RWPE2 (cell line): ENCODE measurements around the gene ROBO2.

Experiments used
- ATAC-seq: fragments of 200-7000 bp; cut with Tn5 transposase; 3 replicates; pipeline ENCODE4 v1.9.1; 2021; ENCODE audit warnings: low read depth
- DNase-seq: peaks from one replicate; pipeline ENCODE4 v3.0.0-alpha.2; 2020; ENCODE audit warnings: low spot score
- H3K27ac ChIP-seq: fragments of 450-650 bp; 2 replicates; pipeline ENCODE4 v1.5.1; 2017; ENCODE audit warnings: mild to moderate bottlenecking; ENCODE audit not compliant: poor library complexity, severe bottlenecking
- H3K27me3 ChIP-seq: fragments of 250-450 bp; sonication (Bioruptor Pico); 2 replicates; pipeline ENCODE4 v1.5.1; 2021; ENCODE audit warnings: mild to moderate bottlenecking, moderate library complexity; ENCODE audit not compliant: insufficient read depth, poor library complexity, severe bottlenecking
- H3K36me3 ChIP-seq: fragments of 250-450 bp; sonication (Bioruptor Pico); 2 replicates; pipeline ENCODE4 v1.5.1; 2020; ENCODE audit warnings: low read depth, mild to moderate bottlenecking, moderate library complexity
- H3K4me1 ChIP-seq: fragments of 250-450 bp; sonication (Bioruptor Pico); 2 replicates; pipeline ENCODE4 v1.5.1; 2021; ENCODE audit warnings: mild to moderate bottlenecking, moderate library complexity; ENCODE audit not compliant: insufficient read depth, poor library complexity, severe bottlenecking
- H3K4me3 ChIP-seq: fragments of 250-450 bp; sonication (Bioruptor Pico); 2 replicates; pipeline ENCODE4 v1.5.1; 2021; ENCODE audit warnings: mild to moderate bottlenecking, moderate library complexity; ENCODE audit not compliant: severe bottlenecking
- H3K9me3 ChIP-seq: fragments of 250-450 bp; sonication (Bioruptor Pico); 2 replicates; pipeline ENCODE4 v1.5.1; 2021; ENCODE audit warnings: mild to moderate bottlenecking, moderate library complexity; ENCODE audit not compliant: severe bottlenecking
- TF ChIP-seq, protein P1 (sequence below): fragments of 450-650 bp; IDR thresholded peaks from one replicate; pipeline ENCODE4 v1.5.1; 2017; ENCODE audit warnings: mild to moderate bottlenecking, moderate library complexity; ENCODE audit not compliant: poor library complexity, severe bottlenecking

Gene ROBO2

DNA sequence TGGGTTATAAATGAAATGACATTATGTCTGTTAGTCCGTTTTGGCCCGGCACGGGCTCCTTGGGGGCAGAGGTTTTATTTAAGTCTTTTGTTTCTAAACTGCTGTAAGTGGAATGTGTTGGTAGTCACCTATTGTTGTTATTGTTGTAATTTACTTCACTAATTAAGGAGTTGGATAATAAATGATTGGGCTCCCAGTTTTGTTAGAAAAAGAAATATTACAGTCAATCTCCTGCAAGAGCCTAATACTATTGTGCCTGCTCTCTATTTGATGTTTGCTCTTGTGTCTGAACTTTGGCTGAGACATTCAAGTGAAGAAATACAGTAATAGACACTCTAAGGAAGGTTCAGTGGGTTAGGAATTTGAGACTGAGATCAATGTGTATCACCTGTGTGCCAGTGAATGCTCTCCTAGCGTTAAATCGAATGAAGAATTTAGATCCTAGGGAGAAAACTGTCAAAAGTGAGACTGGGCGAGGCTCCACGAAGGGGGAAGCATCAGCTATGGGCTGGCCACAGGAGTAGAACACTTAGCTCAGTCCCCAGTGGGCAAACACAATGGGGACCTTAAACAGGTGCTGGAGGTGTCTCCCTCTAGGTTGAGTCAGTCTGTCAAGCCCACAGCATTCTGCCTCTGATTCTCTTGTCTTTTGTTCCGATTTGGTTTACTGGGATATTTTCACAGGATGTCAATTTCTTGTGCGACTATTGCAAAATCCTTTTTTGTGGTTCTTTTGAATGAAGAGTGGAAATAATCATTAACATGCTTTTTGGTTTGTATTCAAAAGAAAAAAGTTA is 1.2 kb downstream of the ROBO2 start:
- Histone ChIP-seq H3K9me3 (no peaks in the 10 kb centered on the region), H3K36me3 (no peaks in the 10 kb centered on the region), H3K27me3 (peaks cover 68% of the 10 kb centered on the region), H3K4me1 (peaks cover 8% of the 10 kb centered on the region), H3K27ac (no peak overlapping the region), H3K4me3 (no peak overlapping the region)
- TF ChIP-seq, protein P1, sequence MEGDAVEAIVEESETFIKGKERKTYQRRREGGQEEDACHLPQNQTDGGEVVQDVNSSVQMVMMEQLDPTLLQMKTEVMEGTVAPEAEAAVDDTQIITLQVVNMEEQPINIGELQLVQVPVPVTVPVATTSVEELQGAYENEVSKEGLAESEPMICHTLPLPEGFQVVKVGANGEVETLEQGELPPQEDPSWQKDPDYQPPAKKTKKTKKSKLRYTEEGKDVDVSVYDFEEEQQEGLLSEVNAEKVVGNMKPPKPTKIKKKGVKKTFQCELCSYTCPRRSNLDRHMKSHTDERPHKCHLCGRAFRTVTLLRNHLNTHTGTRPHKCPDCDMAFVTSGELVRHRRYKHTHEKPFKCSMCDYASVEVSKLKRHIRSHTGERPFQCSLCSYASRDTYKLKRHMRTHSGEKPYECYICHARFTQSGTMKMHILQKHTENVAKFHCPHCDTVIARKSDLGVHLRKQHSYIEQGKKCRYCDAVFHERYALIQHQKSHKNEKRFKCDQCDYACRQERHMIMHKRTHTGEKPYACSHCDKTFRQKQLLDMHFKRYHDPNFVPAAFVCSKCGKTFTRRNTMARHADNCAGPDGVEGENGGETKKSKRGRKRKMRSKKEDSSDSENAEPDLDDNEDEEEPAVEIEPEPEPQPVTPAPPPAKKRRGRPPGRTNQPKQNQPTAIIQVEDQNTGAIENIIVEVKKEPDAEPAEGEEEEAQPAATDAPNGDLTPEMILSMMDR, result no peak
- DNase-seq (no peak), ATAC-seq (no peak)

DNA sequence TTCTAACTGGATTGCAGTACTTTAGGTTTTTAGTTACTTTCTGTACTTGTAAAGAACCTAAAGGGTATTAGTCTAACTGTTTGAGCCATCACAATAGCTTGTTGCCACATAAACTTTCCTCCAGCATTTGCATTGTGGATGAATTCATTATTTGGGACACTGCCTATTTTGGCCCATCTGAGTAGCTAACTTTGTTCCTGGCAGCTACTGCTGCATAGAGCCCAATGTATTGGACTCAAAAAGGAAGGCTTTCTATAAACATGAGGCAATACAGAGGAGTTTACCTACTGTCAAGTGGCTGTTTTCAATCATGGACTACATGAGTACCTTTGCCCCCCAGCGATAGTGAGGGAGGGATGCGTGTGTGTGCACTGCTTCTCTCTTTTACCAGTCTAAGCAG is 1.9 kb downstream of the ROBO2 start:
- DNase-seq, result no peak

DNA sequence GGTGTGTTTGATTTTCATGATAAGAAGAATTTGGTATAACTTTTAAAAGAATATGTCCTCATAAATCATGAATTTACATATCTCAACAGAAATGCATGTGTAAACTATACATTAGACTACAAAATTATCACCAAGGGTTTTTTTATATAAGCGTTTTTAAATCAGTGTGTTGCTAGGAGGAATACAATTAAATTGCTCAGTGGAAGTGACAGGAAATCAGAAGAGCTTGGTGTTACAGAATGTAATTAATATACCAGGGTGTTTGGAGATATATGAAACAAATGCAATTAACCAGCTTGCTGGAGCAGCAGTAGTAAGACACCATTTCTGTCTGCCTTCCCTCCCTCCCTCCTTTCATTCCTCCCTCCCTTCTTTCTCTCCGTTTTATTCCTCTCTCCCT is 2.4 kb downstream of the ROBO2 start:
- peaks cover 60% of the 10 kb centered on the region for H3K27me3 ChIP-seq
- no peaks in the 10 kb centered on the region for H3K9me3 ChIP-seq
- no peaks in the 10 kb centered on the region for H3K36me3 ChIP-seq
- peaks cover 8% of the 10 kb centered on the region for H3K4me1 ChIP-seq
- no peak overlapping the region for H3K4me3 ChIP-seq
- H3K27ac ChIP-seq, result no peak overlapping the region
- ATAC-seq (no peak), DNase-seq (no peak)
- TF ChIP-seq, protein P1, result no peak

More for the DNA sequence above, 1.9 kb downstream of the ROBO2 start:
- H3K27ac ChIP-seq, result no peak overlapping the region
- TF ChIP-seq, protein P1, result no peak
- no peak overlapping the region for H3K4me3 ChIP-seq
- H3K27me3 ChIP-seq, result peaks cover 64% of the 10 kb centered on the region
- no peak for ATAC-seq
- peaks cover 8% of the 10 kb centered on the region for H3K4me1 ChIP-seq
- no peaks in the 10 kb centered on the region for H3K36me3 ChIP-seq
- H3K9me3 ChIP-seq, result no peaks in the 10 kb centered on the region

DNA sequence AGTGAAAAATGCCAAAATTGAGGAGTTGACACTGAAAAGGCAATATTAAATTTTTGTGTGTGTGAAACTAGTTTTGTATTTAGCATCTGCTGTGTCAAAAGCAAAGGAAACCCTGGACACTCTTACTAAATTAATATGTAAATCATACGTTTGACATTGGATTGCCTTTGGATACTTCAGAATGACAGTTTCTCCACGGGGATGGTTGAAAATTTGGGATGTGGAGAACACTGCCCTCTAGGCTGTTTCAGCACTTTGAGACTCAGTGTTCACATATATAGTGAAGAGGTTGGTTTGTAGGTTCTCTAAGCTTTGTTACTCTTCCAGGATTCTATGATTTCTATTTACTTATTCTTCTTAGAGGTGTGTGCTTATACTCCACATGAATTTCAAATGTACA is 3.0 kb downstream of the ROBO2 start:
- TF ChIP-seq, protein P1, result peak; percentile 45
- H3K27ac ChIP-seq, result no peak overlapping the region

DNA sequence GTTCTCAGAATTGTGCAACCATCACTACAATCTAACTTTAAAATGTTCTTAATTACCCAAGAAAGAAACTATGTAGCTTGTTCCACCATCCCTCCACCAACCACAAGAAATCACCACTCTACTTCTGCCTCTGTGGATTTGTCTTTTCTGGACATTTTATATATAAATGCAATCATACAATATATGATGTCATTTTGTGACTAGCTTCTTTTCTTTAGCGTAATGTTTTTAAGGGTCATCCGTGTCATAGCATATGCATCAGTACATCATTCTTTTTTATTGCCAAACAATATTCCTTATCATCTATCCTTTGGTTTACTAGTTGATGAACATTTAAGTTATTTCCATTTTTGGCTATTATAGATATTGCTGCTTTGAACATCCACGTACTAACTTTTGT is 5.8 kb downstream of the ROBO2 start:
- no peaks in the 10 kb centered on the region for H3K36me3 ChIP-seq
- no peak for DNase-seq
- TF ChIP-seq, protein P1, result no peak
- peaks cover 27% of the 10 kb centered on the region for H3K27me3 ChIP-seq
- ATAC-seq, result no peak
- H3K4me3 ChIP-seq, result no peak overlapping the region
- H3K9me3 ChIP-seq, result no peaks in the 10 kb centered on the region
- no peaks in the 10 kb centered on the region for H3K4me1 ChIP-seq
- H3K27ac ChIP-seq, result no peak overlapping the region

More for the DNA sequence above, 3.0 kb downstream of the ROBO2 start:
- Histone ChIP-seq H3K4me3 (no peak overlapping the region), H3K4me1 (peaks cover 8% of the 10 kb centered on the region), H3K36me3 (no peaks in the 10 kb centered on the region), H3K9me3 (no peaks in the 10 kb centered on the region), H3K27me3 (peaks cover 55% of the 10 kb centered on the region)
- ATAC-seq (no peak), DNase-seq (no peak)
